ENCODE results near the gene PCNT. TPM values are rescaled to one million over a fixed set of nuclear protein-coding genes. Genes with fewer than 3 reads are reported as not detected.

PCNT gene
- total and polyA plus RNA-seq, 2 donors (not counting 1 experiment from before 2014, with no cell fraction given): 20.3 to 58.1 TPM

DNA sequence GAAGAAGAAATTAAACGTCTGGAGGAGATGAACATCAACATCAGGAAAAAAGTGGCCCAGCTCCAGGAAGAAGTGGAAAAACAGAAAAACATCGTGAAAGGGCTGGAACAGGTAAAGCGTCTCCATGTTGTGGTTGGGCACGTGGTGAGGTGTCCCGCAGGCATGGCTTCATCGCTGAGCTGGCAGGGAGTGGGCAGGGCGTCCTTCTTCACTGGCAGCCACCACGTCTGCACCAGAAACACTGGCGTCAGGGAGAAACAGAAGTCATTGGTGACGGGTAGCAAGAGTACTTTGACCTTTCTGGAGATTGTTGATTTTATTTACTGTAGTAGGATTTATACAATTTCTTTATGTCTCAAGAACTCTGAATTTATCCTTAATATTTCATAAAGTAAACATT is 75.7 kb downstream of the PCNT start:
- CTCF ChIA-PET: no interaction called here
- TF ChIP-seq CTCF (IDR thresholded peaks at IDR 0.05): no peak
- no peak for TF ChIP-seq EZH2 (IDR thresholded peaks at IDR 0.05; ENCODE audit: borderline replicate concordance, insufficient read depth, low read depth, low read length, poor library complexity, severe bottlenecking)
- H3K4me1 Mint-ChIP-seq: no peaks in the 10 kb centered on the region

DNA sequence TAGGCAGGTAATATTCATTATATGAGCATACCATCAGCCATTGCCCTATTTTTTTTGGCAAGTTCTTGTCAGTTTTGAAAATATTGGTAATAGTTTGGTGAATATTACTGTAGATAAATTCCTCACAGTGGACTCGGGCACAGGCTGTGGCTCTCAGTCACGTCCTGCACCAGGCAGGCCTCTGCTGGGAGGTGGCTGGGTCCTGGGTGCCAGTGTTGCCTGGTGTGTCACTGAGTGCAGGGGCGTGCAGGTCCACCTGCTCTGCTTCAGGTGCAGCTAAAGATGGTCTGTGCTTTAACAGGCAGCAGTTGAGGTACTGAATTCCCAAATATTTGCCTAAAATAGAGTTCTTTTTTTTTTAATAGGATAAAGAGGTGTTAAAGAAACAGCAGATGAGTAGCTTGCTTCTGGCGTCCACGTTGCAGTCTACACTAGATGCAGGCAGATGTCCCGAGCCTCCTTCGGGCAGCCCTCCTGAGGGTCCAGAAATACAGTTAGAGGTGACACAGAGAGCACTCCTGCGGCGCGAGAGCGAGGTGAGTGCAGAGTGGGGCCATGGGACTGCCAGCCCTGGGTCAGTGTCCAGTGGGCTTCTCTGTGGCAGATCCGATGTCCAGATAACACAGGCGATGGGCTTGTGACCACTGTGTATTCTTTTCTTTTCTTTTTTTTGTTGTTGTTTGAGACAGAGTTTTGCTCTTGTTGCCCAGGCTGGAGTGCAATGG is 77.4 kb downstream of the PCNT start:
- Mint-ChIP-seq H3K4me3 (no peak overlapping the region), H3K4me1 (no peaks in the 10 kb centered on the region), H3K9me3 (ENCODE audit: insufficient read depth) (no peaks in the 10 kb centered on the region), H3K27me3 (no peaks in the 10 kb centered on the region), H3K27ac (no peak overlapping the region)
- Histone ChIP-seq H4K20me1 (ENCODE audit: control insufficient read depth, insufficient read depth, low read length, poor library complexity, severe bottlenecking) (no peaks in the 10 kb centered on the region), H3K4me1 (ENCODE audit: control insufficient read depth in 2 of 2, insufficient read depth in 2 of 2, low read length in 2 of 2) (no peaks in the 10 kb centered on the region), H3K4me3 (ENCODE audit: control extremely low read depth in 1 of 5, extremely low read depth in 1 of 5, insufficient read depth in 1 of 5, low read depth in 2 of 5, low read length in 4 of 5) (no peak overlapping the region), H3K27me3 (replicated peaks in 1 of 4; ENCODE audit: control extremely low read depth in 1 of 4, control insufficient read depth in 3 of 4, insufficient read depth in 4 of 4, low read length in 3 of 4) (no peaks in the 10 kb centered on the region), H3K9me3 (ENCODE audit: control extremely low read depth in 1 of 3, control insufficient read depth in 2 of 3, insufficient read depth in 1 of 3, low read length in 2 of 3) (peaks cover 0 to 6% (median 0%) of the 10 kb centered on the region in 3 donors), H3K9ac (ENCODE audit: low read length) (no peak overlapping the region), H3K79me2 (ENCODE audit: control insufficient read depth, insufficient read depth, low read length) (no peaks in the 10 kb centered on the region), H3K27ac (ENCODE audit: low read length in 2 of 2) (no peak overlapping the region), H3K4me2 (replicated peaks; ENCODE audit: low read depth, low read length, poor library complexity, severe bottlenecking) (no peak overlapping the region), H3K36me3 (replicated peaks in 1 of 2; ENCODE audit: control extremely low read depth in 1 of 2, control insufficient read depth in 1 of 2, extremely low read depth in 1 of 2, insufficient read depth in 2 of 2, low read length in 1 of 2) (peaks cover 0 to 31% of the 10 kb centered on the region in 2 experiments), H2AFZ (ENCODE audit: insufficient read depth, low read depth, low read length, poor library complexity, severe bottlenecking) (no peak overlapping the region)
- POLR2A ChIA-PET: no interaction called here
- TF ChIP-seq CTCF (IDR thresholded peaks at IDR 0.05): no peak
- no peak for TF ChIP-seq EZH2 (IDR thresholded peaks at IDR 0.05; ENCODE audit: borderline replicate concordance, insufficient read depth, low read depth, low read length, poor library complexity, severe bottlenecking)
- CTCF ChIA-PET: no interaction called here
- WGBS (ENCODE audit: insufficient coverage): over 99% methylated on average over 8 of the region's 13 CpGs
- DNase-seq (no peak), ATAC-seq (ENCODE audit: low read depth) (no peak)
- intact Hi-C loops (cut with micrococcal nuclease): no loop called here

More for the DNA sequence above, 75.7 kb downstream of the PCNT start:
- Mint-ChIP-seq H3K27ac (no peak overlapping the region), H3K4me3 (no peak overlapping the region), H3K27me3 (no peaks in the 10 kb centered on the region), H3K9me3 (ENCODE audit: insufficient read depth) (no peaks in the 10 kb centered on the region)
- H3K36me3 ChIP-seq (replicated peaks in 1 of 2; ENCODE audit: control extremely low read depth in 1 of 2, control insufficient read depth in 1 of 2, extremely low read depth in 1 of 2, insufficient read depth in 2 of 2, low read length in 1 of 2): peaks cover 0 to 31% of the 10 kb centered on the region in 2 experiments
- intact Hi-C loops (cut with micrococcal nuclease): no loop called here
- H3K4me3 ChIP-seq (ENCODE audit: control extremely low read depth in 1 of 5, extremely low read depth in 1 of 5, insufficient read depth in 1 of 5, low read depth in 2 of 5, low read length in 4 of 5): no peak overlapping the region
- no peaks in the 10 kb centered on the region for H3K4me1 ChIP-seq (ENCODE audit: control insufficient read depth in 2 of 2, insufficient read depth in 2 of 2, low read length in 2 of 2)
- no peak overlapping the region for H3K9ac ChIP-seq (ENCODE audit: low read length)
- peaks cover 0 to 6% (median 0%) of the 10 kb centered on the region in 3 donors for H3K9me3 ChIP-seq (ENCODE audit: control extremely low read depth in 1 of 3, control insufficient read depth in 2 of 3, insufficient read depth in 1 of 3, low read length in 2 of 3)
- H2AFZ ChIP-seq (ENCODE audit: insufficient read depth, low read depth, low read length, poor library complexity, severe bottlenecking): no peak overlapping the region
- ATAC-seq (ENCODE audit: low read depth) (no peak), DNase-seq (no peak)
- H4K20me1 ChIP-seq (ENCODE audit: control insufficient read depth, insufficient read depth, low read length, poor library complexity, severe bottlenecking): no peaks in the 10 kb centered on the region
- H3K79me2 ChIP-seq (ENCODE audit: control insufficient read depth, insufficient read depth, low read length): no peaks in the 10 kb centered on the region
- no peaks in the 10 kb centered on the region for H3K27me3 ChIP-seq (replicated peaks in 1 of 4; ENCODE audit: control extremely low read depth in 1 of 4, control insufficient read depth in 3 of 4, insufficient read depth in 4 of 4, low read length in 3 of 4)
- WGBS (ENCODE audit: insufficient coverage): 98% methylated on average over 7 of the region's 10 CpGs
- POLR2A ChIA-PET: no interaction called here
- no peak overlapping the region for H3K27ac ChIP-seq (ENCODE audit: low read length in 2 of 2)
- no peak overlapping the region for H3K4me2 ChIP-seq (replicated peaks; ENCODE audit: low read depth, low read length, poor library complexity, severe bottlenecking)

Data from B cell (primary cell).